ENCODE measurements around the gene SSTR4.

SSTR4 gene

DNA sequence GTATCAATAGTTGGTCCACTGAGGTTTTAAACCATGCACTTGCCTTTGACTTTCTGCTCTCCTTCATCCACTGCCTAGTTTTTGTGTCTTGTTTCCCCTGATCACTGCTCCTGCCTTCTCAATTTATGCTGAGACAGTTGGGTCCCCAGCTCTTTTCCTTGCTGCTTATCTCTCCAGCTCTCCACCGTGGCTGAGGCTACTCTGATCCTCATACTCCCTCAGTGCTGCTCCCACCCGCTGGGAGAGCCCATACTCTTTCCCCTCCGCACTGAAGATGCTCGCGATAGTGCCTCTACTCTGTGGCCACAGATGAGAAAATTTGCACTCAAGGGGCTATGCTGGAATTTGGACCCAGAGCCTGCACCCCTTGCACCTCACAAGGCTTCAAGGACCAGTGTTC, 17.8 kb downstream of the SSTR4 start:
- DNase-seq (ENCODE audit: low spot score in 2 of 2): no peak
- in situ Hi-C loops (cut with MboI; ENCODE audit: low sequenced_read_pairs): no loop called here
- H3K27me3 ChIP-seq (ENCODE audit: low read depth): no peaks in the 10 kb centered on the region

DNA sequence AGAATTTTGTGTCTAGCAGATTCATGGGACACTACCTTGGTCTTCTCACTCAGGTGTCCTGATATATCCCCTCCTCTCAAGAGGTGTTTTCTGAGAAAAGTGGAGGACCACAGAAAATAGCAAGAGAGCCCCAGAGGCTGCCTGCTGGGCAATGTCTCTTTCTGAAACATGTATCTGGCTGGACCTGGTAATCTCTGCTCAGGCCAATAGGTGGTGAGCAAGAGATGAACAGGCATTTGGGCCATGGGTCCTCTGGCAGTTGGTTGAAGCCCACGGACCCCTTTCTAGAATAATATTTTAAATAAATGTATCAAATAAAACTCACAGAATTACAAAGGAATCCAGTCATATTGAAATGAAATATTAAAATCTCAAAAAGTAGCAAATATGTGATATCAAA, 23.1 kb downstream of the SSTR4 start:
- in situ Hi-C loops (cut with MboI; ENCODE audit: low sequenced_read_pairs): no loop called here
- no peaks in the 10 kb centered on the region; the same call in 1 of the 2 replicates for H3K9me3 ChIP-seq
- H3K36me3 ChIP-seq (replicated peaks): no peaks in the 10 kb centered on the region
- no peaks in the 10 kb centered on the region for H3K4me1 ChIP-seq
- no peak overlapping the region for H3K4me3 ChIP-seq
- no peak for DNase-seq (ENCODE audit: low spot score in 2 of 2)
- H3K27me3 ChIP-seq (ENCODE audit: low read depth): no peaks in the 10 kb centered on the region

More for the DNA sequence above, 17.8 kb downstream of the SSTR4 start:
- no peak overlapping the region for H3K4me3 ChIP-seq
- H3K36me3 ChIP-seq (replicated peaks): no peaks in the 10 kb centered on the region
- H3K9me3 ChIP-seq: no peaks in the 10 kb centered on the region
- no peaks in the 10 kb centered on the region for H3K4me1 ChIP-seq

DNA sequence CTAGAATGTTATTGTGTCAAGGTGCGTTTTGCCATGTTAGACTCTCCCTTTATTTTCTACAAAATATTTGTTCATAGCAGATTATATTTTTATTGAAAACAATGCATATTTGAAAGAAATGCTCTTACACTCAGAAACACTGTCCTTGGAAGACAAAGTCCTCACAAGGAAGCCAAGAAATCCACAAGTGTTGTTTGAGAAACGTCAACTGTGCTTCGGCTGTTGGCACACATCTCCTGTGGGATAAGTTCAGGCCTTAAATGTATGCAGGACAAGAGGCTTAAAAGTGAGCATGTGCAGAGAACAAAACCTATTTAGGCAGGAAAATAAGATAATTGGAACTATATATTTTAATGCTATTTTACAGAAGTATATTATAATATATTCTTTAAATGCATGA, 23.9 kb downstream of the SSTR4 start:
- DNase-seq (ENCODE audit: low spot score in 2 of 2): no peak
- no peaks in the 10 kb centered on the region for H3K4me1 ChIP-seq
- no peaks in the 10 kb centered on the region; the same call in 1 of the 2 replicates for H3K9me3 ChIP-seq
- no peaks in the 10 kb centered on the region for H3K27me3 ChIP-seq (ENCODE audit: low read depth)
- no peak overlapping the region for H3K4me3 ChIP-seq
- no peaks in the 10 kb centered on the region for H3K36me3 ChIP-seq (replicated peaks)
- in situ Hi-C loops (cut with MboI; ENCODE audit: low sequenced_read_pairs): no loop called here

DNA sequence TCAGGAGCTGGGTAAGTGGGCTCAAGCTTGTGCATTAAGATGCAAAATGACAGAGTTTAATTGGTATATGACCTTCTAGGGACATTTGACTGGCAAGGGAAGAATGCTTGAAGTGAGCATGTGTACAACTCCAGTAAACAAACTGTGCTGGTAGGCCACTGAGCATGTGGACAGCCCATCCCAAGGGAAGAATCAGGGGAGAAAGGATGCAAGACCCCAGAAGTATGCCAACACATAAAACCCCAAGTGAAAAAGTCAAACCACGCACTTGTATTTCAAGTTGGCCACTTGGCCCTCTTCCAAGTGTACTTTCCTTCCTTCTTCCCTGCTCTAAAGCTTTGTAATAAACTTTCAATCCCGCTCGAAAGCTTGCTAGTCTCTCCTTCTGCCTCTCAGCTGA, 24.7 kb downstream of the SSTR4 start:
- in situ Hi-C loops (cut with MboI; ENCODE audit: low sequenced_read_pairs): no loop called here
- H3K9me3 ChIP-seq: no peaks in the 10 kb centered on the region; the same call in 1 of the 2 replicates
- no peaks in the 10 kb centered on the region for H3K27me3 ChIP-seq (ENCODE audit: low read depth)
- no peaks in the 10 kb centered on the region for H3K36me3 ChIP-seq (replicated peaks)
- H3K4me1 ChIP-seq: no peaks in the 10 kb centered on the region
- no peak for DNase-seq (ENCODE audit: low spot score in 2 of 2)
- H3K4me3 ChIP-seq: no peak overlapping the region

DNA sequence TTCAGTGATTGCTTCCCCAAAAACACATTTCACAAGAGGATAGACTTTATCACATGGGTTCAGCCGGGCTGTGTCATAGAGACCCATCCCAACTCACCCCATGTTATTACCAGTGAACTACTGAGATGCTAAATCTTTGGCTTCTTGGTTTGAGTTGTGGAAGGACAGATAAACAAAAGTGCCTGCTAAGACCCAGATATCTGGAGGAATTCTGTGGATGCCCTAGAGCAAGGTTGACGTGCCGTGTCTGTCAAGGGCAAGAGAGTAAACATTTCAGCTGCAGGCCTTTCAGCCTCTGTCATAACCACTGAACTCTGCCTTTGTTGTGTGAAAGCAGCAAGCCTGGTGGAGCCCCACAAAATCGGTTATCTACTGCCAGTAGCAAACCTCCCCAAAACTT, 25.5 kb downstream of the SSTR4 start:
- no peaks in the 10 kb centered on the region; the same call in 1 of the 2 replicates for H3K9me3 ChIP-seq
- H3K4me3 ChIP-seq: no peak overlapping the region
- DNase-seq (ENCODE audit: low spot score in 2 of 2): no peak
- no peaks in the 10 kb centered on the region for H3K36me3 ChIP-seq (replicated peaks)
- in situ Hi-C loops (cut with MboI; ENCODE audit: low sequenced_read_pairs): no loop called here
- H3K4me1 ChIP-seq: no peaks in the 10 kb centered on the region
- no peaks in the 10 kb centered on the region for H3K27me3 ChIP-seq (ENCODE audit: low read depth)

DNA sequence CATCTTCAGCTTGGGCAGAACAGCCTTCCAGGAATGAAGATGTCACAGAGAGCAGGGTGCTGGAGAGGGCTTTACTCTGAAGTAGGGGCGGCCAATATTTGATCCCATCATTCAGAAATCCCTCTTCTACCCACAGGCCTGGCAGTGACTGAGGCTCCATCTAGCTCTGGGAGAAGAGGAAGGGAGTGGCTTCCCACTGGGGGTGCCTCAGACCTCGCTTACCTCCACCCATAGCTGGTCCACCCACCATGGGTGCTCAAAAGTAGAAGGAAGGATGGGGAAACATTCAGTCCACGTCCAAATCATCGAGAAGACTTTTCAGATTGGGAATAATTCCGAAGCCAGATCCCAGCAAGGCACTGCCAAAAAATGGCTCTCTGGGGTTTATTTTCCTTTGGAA, 26.1 kb downstream of the SSTR4 start:
- in situ Hi-C loops (cut with MboI; ENCODE audit: low sequenced_read_pairs): no loop called here

DNA sequence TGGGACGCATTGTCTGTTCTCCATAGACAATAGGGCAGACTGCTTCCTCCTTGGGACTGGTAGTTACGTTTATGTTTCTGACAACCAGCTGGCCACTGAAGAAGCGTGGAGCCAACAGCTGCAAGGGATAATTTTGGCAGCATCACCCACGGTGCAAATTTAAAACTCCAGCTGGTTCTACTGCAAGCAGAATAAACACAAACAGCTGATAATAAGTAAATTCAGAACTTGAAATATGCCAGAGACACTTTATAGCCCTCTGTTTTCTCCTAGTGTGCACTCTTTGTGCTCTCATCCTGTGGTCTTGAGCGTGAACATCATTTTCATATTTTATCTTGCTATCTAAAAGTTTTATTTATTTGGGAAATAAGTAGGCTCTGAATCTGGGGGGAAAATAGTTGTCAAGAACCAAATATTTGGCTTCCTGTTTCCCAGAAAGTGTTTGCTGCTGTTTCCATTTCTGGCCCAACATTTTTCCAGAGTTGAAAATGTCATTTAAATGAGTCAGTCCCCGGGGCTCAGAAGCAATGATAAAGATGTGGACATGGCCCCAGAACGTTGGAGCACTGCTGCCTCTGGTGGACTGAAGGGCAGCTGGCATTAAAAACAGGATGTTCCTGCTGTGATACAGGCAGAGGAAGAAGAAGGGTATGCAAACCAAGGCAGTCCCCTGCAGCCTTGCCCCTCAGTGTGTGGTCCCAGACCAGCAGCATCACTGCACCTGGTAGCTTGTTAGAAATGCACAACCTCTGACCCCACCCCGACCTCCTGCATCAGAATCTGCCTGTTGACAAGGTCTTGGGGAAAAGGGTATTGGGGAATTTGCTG, 26.8 kb downstream of the SSTR4 start:
- DNase-seq (ENCODE audit: low spot score in 2 of 2): no peak
- no peaks in the 10 kb centered on the region for H3K27me3 ChIP-seq (ENCODE audit: low read depth)
- no peaks in the 10 kb centered on the region for H3K4me1 ChIP-seq
- in situ Hi-C loops (cut with MboI; ENCODE audit: low sequenced_read_pairs): no loop called here
- no peak overlapping the region for H3K4me3 ChIP-seq
- H3K9me3 ChIP-seq: no peaks in the 10 kb centered on the region; the same call in 1 of the 2 replicates
- no peaks in the 10 kb centered on the region for H3K36me3 ChIP-seq (replicated peaks)

More for the DNA sequence above, 26.1 kb downstream of the SSTR4 start:
- Histone ChIP-seq H3K4me3 (no peak overlapping the region), H3K4me1 (no peaks in the 10 kb centered on the region), H3K9me3 (no peaks in the 10 kb centered on the region; the same call in 1 of the 2 replicates), H3K36me3 (replicated peaks) (no peaks in the 10 kb centered on the region), H3K27me3 (ENCODE audit: low read depth) (no peaks in the 10 kb centered on the region)
- DNase-seq (ENCODE audit: low spot score in 2 of 2): no peak

DNA sequence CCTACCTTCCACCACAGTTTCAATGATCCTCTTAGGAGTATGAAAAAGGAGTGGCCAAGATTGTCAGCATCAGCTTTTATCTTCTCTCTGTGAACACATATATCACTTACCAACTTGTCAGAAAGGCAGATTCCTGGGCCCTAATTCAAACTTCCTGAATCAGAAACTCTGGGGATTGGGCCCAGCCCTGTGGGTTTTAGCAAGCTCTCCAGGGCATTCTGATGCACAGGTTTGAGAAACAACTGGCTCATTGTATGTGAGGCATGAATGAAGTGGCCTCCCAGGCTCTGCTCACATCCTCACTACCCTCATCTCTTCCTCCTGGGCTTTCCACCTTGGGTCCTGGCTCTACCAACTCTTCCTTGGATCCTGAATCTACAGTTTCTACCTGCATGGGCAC, 27.5 kb downstream of the SSTR4 start:
- no peaks in the 10 kb centered on the region; the same call in 1 of the 2 replicates for H3K9me3 ChIP-seq
- no peak for DNase-seq (ENCODE audit: low spot score in 2 of 2)
- in situ Hi-C loops (cut with MboI; ENCODE audit: low sequenced_read_pairs): no loop called here
- H3K36me3 ChIP-seq (replicated peaks): no peaks in the 10 kb centered on the region
- H3K27me3 ChIP-seq (ENCODE audit: low read depth): no peaks in the 10 kb centered on the region
- no peaks in the 10 kb centered on the region for H3K4me1 ChIP-seq
- no peak overlapping the region for H3K4me3 ChIP-seq

DNA sequence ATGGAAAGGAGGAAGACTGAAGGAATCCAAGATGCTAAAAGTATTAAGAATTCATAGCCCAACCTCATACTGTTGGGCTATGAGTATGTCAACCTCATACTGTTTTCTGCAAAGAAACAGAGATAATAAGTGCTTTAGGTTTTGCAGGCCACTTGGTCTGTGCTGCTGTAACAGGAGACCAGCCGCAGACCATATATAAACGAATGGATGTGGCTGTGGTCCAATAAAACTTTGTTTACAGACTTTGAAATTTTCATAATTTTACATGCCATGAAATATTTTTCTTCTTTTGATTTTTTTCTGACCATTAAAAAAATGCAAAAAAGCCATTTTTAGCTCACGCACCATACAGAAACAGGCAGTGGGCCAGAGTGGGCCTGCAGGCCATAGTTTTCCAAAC, 28.1 kb downstream of the SSTR4 start:
- H3K4me3 ChIP-seq: no peak overlapping the region
- in situ Hi-C loops (cut with MboI; ENCODE audit: low sequenced_read_pairs): no loop called here

DNA sequence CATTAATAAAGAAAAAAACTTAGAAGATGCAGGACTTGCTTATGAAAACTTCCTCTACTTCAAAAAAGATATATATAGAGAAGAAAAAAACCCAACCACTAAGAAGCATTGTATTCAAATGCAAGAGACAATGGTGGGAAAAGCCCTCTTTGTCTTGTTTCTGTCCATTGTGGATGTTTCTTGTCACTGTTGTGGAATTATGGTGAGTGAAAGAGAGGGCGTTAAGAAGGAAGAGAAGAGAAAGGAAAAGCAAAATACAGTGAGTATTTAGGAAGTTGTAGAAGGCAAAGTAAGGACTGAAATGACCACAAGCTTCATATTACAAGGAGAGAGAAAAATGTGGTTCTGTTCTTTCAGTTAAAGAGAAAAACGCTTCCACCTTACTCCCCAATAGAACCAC, 28.5 kb downstream of the SSTR4 start:
- H3K4me3 ChIP-seq: no peak overlapping the region
- no peaks in the 10 kb centered on the region for H3K4me1 ChIP-seq
- H3K36me3 ChIP-seq (replicated peaks): no peaks in the 10 kb centered on the region
- H3K9me3 ChIP-seq: no peaks in the 10 kb centered on the region; the same call in 1 of the 2 replicates
- in situ Hi-C loops (cut with MboI; ENCODE audit: low sequenced_read_pairs): no loop called here
- no peaks in the 10 kb centered on the region for H3K27me3 ChIP-seq (ENCODE audit: low read depth)
- DNase-seq (ENCODE audit: low spot score in 2 of 2): no peak

More for the DNA sequence above, 28.1 kb downstream of the SSTR4 start:
- no peak for DNase-seq (ENCODE audit: low spot score in 2 of 2)
- Histone ChIP-seq H3K4me1 (no peaks in the 10 kb centered on the region), H3K9me3 (no peaks in the 10 kb centered on the region; the same call in 1 of the 2 replicates), H3K27me3 (ENCODE audit: low read depth) (no peaks in the 10 kb centered on the region), H3K36me3 (replicated peaks) (no peaks in the 10 kb centered on the region)

DNA sequence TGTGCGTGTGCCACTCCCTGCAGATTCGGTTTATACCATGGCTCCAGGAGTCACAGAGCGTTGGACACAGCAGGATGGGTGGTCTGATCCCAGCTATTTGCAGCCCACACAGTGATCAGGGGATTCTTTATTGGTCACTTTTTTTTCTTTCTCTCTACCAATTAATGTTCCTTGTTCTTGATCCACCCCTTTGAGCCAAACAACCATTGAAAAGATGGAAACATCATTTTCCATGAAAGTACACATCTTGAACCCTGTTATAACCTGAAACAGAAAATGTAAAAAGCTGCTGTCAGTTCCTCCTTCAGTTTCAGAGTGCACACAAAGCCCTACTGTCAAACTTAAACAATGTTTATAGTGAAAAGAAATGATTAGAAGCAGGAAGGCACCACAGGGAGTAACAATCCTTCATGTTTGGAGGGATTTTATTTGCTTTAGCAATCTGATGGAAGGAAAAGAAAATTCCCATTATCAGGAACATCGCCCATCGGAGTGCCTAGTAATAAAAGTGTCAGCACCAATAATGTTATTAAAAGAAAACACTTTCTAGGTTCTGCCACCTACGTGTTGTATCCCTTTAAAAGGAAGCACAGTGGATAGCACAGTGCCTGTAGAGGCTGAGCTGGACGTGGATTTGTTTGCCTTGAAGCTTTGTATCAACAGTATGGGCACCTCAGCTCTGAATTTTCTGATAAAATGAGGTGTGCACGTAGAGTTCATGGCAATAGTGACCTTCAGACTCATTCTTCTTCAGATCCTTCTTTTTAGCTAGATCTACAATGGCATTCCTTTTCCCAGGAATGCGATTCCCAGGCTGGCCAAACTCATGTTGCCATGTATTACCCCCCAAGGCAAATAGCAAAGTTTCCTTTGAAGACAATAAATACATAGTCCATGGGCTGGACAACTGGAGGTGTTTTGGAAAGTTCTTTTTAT, 30.4 kb downstream of the SSTR4 start:
- Histone ChIP-seq H3K36me3 (replicated peaks) (no peaks in the 10 kb centered on the region), H3K4me1 (no peaks in the 10 kb centered on the region), H3K27me3 (ENCODE audit: low read depth) (no peaks in the 10 kb centered on the region), H3K4me3 (no peak overlapping the region), H3K9me3 (no peaks in the 10 kb centered on the region; the same call in 1 of the 2 replicates)
- no peak for DNase-seq (ENCODE audit: low spot score in 2 of 2)
- in situ Hi-C loops (cut with MboI; ENCODE audit: low sequenced_read_pairs): no loop called here

DNA sequence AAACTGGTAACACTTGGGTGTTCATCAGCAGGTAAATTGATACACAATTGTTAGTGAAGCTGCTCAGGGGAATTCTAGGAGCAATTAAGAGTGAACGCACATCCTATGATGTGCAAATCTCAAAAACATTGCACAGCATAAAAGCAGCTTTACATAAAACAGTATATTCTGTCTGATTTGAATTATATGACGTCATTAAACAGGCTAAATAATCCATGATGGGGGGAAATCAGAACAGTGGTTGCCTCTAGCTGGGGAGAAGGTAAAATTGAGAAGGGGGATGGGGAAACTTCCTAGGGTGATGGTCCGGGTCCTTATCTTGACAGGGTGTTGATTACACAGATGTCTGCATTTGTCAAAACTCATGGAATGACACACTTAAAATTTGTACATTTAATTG, 31.7 kb downstream of the SSTR4 start:
- no peak for DNase-seq (ENCODE audit: low spot score in 2 of 2)
- Histone ChIP-seq H3K27me3 (ENCODE audit: low read depth) (no peaks in the 10 kb centered on the region), H3K9me3 (no peaks in the 10 kb centered on the region; the same call in 1 of the 2 replicates), H3K4me3 (no peak overlapping the region), H3K36me3 (replicated peaks) (no peaks in the 10 kb centered on the region), H3K4me1 (no peaks in the 10 kb centered on the region)
- in situ Hi-C loops (cut with MboI; ENCODE audit: low sequenced_read_pairs): no loop called here

DNA sequence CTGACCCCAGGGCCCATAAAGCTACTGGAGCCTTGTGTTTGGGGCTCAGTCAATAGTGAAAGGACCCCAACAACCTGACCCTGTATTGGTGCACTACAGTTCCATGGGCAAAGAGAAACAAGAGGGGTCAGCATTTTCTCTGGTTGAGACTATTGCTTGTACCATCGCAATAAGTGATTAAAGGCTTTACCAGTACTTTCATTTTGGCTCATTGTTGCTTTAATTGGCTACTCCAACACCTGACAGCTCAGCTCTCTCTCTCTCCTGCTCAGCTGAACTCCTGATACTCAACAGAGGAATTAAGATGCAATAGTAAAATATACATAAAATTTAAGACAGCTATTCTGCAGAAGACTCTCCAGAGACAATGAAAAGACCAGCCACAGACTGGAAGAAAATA, 33.2 kb downstream of the SSTR4 start:
- H3K4me1 ChIP-seq: no peaks in the 10 kb centered on the region
- no peaks in the 10 kb centered on the region for H3K36me3 ChIP-seq (replicated peaks)
- H3K9me3 ChIP-seq: no peaks in the 10 kb centered on the region
- H3K27me3 ChIP-seq (ENCODE audit: low read depth): no peaks in the 10 kb centered on the region
- in situ Hi-C loops (cut with MboI; ENCODE audit: low sequenced_read_pairs): no loop called here
- no peak overlapping the region for H3K4me3 ChIP-seq
- no peak for DNase-seq (ENCODE audit: low spot score in 2 of 2)

DNA sequence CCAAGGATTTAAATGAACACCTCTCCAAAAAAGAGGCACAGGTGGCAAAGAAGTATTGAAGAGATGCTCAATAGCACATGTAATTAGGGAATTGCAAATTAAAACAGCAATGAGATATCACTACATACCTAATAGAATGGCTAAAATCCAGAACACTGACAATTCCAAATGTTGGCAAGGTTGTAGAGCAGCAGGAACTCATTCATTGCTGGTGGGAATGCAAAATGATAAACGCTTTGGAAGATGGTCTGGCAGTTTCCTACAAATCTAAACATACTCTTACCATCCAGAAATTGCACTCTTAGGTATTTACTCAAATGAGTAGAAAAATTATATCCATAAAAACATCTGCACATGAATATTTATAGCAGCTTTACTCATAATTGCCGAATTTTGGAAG, 34.0 kb downstream of the SSTR4 start:
- H3K36me3 ChIP-seq (replicated peaks): no peaks in the 10 kb centered on the region
- no peaks in the 10 kb centered on the region for H3K27me3 ChIP-seq (ENCODE audit: low read depth)
- no peak for DNase-seq (ENCODE audit: low spot score in 2 of 2)
- no peaks in the 10 kb centered on the region for H3K9me3 ChIP-seq
- in situ Hi-C loops (cut with MboI; ENCODE audit: low sequenced_read_pairs): no loop called here
- H3K4me1 ChIP-seq: no peaks in the 10 kb centered on the region
- H3K4me3 ChIP-seq: no peak overlapping the region
